ENCODE measurements around the gene IL10RA.

The IL10RA gene

DNA sequence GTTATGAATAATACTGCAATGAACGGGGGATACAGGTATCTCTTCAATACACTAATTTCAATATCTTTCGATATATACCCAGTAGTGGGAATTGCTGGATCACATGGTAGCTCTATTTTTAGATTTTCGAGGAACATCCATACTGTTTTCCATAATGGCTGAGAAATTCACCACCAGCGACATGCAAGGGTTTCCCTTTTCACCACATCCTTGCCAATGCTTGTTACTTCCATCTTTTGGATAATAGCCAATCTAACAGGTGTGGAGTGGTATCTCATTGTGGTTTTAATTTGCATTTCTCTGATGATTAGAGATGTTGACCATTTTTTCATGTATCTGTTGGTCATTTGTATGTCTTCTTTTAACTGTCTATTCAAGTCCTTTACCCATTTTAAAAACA lies 5.9 kb downstream of the IL10RA start:
- DNase-seq (ENCODE audit: low read depth in 2 of 2), result no peak

DNA sequence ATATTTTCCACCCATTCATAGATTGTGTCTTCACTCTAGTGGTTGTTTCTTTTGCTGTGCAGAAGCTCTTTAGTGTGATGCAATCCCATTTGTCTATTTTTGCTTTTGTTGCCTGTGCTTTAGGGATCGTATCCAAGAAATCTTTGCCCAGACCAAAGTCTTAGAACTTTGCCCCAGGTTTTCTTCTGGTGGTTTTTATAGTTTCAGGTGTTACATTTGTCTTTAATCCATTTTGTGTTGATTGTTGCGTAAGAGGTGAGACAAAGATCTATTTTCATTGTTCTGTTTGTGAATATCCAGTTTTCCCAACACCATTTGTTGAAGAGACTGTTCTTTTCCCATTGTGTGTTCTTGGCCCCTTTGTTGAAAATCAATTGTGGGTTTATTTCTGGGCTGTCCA lies 6.4 kb downstream of the IL10RA start:
- DNase-seq (ENCODE audit: low read depth in 2 of 2), result no peak

DNA sequence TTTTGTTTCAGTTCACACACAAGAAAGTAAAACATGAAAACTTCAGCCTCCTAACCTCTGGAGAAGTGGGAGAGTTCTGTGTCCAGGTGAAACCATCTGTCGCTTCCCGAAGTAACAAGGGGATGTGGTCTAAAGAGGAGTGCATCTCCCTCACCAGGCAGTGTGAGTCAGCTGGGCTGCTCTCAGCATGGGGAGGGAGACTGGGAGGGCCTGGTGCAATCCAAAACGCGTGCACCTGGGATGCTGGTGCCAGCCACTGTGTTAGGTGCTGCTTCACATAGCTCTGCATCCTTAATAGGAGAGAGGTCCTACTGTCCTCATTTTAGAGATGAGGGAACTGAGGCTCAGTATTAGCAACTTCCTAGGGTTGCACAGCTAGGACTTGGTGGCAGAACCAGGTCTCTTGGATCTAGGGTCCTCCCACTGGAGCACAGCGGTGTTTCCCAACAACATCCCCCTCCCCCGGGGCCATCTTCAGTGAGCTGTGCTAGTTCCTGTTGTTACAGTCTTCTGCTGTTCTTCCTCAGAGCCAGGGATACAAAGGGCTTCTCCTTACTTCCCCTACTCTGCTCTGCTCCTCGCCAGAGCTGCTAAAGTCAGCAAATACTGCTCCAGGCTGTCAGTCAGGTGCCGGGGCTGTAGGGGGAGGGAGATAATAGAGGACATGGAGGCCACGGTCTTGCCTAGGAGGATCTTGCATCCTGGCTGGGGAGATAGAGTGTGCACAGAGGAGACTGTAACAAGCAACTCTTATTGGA lies 8.0 kb downstream of the IL10RA start:
- no peak for DNase-seq (ENCODE audit: low read depth in 2 of 2)

DNA sequence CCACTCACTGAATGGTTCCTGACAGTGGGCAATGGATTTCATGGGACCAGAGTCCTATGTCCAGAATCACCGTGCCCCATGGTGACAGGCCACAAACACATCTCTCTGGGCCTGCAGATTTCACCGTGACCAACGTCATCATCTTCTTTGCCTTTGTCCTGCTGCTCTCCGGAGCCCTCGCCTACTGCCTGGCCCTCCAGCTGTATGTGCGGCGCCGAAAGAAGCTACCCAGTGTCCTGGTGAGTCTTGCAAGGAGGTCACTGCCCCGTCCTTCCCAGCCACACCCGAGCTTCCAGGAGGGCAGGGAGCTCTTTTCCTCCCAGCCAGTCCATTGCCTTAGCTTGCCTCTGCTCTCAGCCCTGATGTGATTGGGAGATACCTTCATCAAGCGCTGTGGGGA lies 9.3 kb downstream of the IL10RA start:
- no peak for DNase-seq (ENCODE audit: low read depth in 2 of 2)

DNA sequence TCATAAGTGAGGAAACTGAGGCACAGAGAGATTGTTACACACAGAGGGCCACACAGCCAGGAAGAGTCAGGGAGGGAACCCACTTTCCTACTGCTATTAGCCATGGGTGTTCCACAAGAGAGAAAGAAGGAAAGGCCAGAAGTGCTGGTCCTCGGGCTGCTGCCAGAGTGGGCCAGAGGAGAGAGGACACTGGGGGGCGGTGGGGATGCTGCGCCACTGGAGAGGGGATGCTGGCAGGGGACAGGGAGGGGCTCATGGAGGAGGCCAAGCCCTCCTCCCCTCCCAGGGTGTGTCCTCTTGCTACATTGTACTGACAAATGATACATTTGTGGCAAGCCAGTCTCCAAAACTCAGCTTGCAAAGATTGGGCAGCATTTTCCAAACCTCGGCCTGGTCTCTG lies 9.9 kb downstream of the IL10RA start:
- DNase-seq (ENCODE audit: low read depth in 2 of 2), result no peak

DNA sequence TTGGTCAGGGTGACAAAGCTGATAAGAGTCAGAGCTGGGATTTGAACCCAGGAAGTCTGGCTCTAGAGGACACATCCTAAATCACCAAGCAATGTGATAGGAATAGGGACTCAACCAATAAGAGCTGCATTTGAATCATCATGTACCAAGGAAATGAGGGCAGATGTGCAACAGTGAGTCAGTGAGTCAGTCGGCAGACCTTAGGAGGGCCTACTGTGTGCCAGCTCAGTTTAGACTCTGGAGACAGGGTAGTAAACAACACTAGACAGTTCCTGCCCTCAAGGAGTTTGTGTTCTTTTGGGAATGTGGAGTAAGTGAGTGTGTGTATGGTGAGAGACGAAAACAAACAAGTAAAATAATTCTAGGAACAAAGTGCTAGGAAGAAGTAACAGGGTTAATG lies 11.2 kb downstream of the IL10RA start:
- no peak for DNase-seq (ENCODE audit: low read depth in 2 of 2)

DNA sequence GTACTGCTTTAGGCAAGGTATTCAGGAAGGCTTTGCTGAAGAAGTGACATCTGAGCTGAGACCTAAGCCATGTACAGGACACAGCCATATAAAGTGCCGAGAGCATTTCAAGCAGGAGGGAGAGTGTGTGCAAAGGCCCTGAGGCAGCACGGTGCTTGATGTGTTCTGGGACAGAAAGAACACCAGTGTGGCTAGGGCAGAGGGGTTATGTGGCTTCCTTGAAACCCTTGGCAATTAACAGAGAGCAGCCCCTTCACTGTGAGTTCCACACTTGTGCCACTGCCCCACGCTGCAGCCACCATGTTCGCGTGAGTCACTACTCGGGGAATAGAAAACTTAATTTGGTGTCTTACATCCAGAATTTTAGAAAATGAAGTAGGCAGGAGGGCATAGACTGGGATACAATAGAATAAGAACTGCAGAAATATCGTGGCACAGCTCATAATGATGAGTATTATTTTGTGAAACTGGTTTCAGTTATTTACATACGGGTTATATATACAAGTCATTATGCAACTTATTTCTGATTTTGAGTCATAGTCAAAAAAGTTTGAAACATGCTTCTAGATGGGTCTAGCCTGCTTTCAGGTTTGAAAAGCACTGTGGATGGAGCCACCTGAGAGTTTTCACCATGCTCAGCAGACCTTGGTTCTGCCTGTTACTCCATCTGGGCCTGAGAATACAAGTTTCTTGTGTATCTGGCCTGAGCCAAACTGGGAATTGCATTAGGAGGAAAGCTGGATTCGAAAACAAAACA lies 11.8 kb downstream of the IL10RA start:
- no peak for DNase-seq (ENCODE audit: low read depth in 2 of 2)

DNA sequence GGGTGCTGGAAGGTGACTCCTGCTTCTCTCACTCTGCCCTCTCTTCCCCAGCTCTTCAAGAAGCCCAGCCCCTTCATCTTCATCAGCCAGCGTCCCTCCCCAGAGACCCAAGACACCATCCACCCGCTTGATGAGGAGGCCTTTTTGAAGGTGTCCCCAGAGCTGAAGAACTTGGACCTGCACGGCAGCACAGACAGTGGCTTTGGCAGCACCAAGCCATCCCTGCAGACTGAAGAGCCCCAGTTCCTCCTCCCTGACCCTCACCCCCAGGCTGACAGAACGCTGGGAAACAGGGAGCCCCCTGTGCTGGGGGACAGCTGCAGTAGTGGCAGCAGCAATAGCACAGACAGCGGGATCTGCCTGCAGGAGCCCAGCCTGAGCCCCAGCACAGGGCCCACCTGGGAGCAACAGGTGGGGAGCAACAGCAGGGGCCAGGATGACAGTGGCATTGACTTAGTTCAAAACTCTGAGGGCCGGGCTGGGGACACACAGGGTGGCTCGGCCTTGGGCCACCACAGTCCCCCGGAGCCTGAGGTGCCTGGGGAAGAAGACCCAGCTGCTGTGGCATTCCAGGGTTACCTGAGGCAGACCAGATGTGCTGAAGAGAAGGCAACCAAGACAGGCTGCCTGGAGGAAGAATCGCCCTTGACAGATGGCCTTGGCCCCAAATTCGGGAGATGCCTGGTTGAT lies 12.6 kb downstream of the IL10RA start:
- no peak for DNase-seq (ENCODE audit: low read depth in 2 of 2)

DNA sequence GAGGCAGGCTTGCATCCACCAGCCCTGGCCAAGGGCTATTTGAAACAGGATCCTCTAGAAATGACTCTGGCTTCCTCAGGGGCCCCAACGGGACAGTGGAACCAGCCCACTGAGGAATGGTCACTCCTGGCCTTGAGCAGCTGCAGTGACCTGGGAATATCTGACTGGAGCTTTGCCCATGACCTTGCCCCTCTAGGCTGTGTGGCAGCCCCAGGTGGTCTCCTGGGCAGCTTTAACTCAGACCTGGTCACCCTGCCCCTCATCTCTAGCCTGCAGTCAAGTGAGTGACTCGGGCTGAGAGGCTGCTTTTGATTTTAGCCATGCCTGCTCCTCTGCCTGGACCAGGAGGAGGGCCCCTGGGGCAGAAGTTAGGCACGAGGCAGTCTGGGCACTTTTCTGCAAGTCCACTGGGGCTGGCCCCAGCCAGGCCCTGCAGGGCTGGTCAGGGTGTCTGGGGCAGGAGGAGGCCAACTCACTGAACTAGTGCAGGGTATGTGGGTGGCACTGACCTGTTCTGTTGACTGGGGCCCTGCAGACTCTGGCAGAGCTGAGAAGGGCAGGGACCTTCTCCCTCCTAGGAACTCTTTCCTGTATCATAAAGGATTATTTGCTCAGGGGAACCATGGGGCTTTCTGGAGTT lies 13.3 kb downstream of the IL10RA start:
- no peak for DNase-seq (ENCODE audit: low read depth in 2 of 2)

DNA sequence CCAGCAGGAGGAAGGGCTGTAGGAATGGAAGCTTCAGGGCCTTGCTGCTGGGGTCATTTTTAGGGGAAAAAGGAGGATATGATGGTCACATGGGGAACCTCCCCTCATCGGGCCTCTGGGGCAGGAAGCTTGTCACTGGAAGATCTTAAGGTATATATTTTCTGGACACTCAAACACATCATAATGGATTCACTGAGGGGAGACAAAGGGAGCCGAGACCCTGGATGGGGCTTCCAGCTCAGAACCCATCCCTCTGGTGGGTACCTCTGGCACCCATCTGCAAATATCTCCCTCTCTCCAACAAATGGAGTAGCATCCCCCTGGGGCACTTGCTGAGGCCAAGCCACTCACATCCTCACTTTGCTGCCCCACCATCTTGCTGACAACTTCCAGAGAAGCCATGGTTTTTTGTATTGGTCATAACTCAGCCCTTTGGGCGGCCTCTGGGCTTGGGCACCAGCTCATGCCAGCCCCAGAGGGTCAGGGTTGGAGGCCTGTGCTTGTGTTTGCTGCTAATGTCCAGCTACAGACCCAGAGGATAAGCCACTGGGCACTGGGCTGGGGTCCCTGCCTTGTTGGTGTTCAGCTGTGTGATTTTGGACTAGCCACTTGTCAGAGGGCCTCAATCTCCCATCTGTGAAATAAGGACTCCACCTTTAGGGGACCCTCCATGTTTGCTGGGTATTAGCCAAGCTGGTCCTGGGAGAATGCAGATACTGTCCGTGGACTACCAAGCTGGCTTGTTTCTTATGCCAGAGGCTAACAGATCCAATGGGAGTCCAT lies 14.1 kb downstream of the IL10RA start:
- DNase-seq (ENCODE audit: low read depth in 2 of 2), result no peak

DNA sequence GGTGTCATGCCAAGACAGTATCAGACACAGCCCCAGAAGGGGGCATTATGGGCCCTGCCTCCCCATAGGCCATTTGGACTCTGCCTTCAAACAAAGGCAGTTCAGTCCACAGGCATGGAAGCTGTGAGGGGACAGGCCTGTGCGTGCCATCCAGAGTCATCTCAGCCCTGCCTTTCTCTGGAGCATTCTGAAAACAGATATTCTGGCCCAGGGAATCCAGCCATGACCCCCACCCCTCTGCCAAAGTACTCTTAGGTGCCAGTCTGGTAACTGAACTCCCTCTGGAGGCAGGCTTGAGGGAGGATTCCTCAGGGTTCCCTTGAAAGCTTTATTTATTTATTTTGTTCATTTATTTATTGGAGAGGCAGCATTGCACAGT lies 14.6 kb downstream of the IL10RA start:
- no peak for DNase-seq (ENCODE audit: low read depth in 2 of 2)

DNA sequence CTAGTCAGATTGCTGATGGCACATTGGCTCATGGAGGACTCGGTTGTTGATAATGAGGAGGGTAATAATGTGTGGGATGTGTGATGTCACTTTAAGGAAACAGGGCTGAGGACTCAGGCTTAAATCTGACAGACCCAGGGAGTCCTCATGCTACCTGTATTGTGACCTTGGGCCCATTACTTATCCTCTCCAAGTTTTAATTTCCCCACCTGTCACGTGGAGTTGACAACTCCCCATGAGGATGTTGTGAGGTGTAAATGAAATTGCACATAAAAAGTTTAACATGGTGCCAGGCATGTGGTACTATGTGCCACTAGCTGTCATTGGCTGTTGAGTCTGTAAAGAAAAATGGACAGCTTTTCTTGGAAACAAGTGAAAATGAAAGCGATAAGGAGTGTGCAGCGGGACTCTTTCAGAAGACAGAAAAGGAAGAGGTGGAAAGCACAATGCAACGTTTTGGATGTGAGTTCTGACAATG lies 15.3 kb downstream of the IL10RA start:
- DNase-seq (ENCODE audit: low read depth in 2 of 2), result no peak

DNA sequence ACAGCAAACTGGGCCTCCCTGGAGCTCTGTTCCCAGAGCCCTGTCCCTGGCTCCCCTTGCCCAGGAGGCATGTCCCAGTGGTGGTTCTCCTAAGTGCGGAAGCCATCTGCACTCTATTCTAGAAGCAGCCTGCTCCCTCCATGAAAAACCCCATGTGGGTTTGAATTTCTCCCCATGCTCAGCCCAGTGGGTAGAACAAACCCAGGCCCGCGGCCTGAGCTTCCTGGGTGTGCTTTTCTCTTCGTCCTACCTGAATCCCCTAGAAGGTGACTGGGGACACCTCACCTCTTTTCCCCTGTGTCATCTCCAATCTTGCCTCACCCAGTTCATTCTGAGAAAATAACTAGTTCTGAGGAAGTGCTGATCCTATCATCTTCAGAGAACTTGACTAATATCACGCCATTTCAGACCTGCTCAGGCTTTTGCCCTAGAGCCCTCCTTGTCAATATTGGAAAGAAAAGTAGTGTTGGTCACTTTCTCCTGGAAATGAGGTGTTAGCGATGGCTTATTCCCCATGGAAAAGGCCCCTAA lies 15.9 kb downstream of the IL10RA start:
- peak in 1 of 2 experiments; percentile 31 for DNase-seq (ENCODE audit: low read depth in 2 of 2)

DNA sequence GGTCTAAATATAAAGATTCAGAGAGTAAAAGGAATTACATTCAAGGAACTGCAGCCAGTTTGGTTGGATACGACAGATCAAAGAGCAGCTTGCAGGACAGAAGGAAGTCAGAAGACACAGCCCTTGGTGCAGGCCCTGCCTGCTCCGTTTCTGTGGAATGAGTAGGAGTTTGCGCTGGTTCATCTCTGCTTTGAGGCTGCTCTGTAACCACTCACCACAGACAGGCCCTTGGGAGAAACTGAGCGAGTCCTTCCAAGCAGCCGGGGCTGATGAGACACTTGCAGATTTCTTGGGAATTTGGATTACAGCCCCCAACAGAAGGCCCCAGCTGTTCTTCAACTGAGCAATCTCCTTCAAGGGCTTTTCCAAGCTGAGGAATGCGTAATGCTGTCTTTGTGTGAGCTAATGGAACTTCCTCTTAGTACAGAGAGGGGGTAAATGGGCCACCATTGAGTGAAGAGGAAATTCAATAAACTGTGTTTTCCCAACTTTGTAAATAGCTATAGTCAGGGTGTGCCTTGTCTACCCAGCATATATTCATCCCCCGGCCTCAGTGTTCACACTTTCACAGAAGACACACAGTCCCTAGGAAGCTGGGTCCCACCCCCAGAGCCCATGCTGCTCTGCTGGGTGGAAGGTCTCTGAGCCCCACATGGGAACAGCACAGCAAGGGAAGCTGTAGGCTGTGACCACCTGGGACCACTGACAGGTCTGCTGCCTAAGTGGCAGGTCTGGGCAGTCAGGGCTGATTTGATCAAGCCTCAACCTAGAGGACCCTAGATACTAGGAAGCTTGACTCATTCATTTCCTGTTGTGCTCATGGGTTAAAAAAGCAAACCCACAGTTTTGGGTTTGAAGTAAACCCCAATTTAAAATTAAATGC lies 16.6 kb downstream of the IL10RA start:
- DNase-seq (ENCODE audit: low read depth in 2 of 2), result peak in 1 of 2 experiments; percentile 66

DNA sequence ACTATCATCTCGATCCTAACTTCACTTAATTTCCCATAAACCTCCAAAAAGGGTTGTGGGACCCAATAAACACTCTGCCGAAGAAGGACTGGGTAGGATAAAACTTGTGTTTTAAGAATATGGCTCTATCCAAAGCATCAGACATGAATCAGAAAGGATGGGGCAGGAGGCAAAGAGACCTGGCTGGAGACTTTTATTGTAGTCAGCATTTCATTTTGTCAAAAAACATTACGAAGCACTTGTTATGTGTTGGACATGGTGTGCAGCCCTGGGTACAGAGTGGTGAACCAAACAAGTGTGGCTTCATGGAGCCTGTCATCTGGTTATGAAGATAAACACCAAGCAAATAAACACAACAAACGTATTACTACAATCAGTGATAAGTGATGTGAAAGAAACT lies 17.3 kb downstream of the IL10RA start:
- no peak for DNase-seq (ENCODE audit: low read depth in 2 of 2)

DNA sequence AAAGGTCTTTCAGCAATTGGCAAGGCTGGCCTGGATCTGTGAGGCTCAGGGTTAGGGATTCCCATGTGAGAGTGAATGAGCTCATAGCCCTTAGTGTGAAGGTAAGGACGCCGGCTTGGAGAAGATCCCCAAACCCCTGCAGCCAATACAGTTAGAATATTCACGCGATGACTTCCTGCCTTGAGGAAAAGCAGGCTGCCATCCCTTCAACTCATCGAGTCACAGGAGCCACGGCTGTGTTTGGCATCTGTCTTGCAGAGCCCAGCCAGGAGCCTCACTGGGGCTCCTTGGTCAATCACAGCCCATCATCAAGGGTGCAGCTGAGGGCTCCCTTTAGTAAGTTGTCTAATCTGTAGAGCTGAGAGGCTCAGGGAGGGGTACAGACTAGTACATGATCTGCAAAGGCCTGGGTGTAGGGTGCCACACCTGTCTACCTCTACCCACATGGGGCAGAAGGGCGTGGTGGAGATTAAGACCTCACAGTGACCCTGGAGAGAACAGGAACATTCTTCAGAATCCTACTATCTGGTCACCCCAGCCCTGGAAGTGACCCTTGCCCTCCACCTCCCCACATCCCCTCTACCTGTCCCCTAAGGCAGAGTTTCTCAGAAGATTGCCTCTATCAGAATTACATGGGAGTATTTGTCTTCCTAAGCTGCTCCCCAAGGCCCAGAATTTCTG lies 18.5 kb downstream of the IL10RA start:
- DNase-seq (ENCODE audit: low read depth in 2 of 2), result no peak

DNA sequence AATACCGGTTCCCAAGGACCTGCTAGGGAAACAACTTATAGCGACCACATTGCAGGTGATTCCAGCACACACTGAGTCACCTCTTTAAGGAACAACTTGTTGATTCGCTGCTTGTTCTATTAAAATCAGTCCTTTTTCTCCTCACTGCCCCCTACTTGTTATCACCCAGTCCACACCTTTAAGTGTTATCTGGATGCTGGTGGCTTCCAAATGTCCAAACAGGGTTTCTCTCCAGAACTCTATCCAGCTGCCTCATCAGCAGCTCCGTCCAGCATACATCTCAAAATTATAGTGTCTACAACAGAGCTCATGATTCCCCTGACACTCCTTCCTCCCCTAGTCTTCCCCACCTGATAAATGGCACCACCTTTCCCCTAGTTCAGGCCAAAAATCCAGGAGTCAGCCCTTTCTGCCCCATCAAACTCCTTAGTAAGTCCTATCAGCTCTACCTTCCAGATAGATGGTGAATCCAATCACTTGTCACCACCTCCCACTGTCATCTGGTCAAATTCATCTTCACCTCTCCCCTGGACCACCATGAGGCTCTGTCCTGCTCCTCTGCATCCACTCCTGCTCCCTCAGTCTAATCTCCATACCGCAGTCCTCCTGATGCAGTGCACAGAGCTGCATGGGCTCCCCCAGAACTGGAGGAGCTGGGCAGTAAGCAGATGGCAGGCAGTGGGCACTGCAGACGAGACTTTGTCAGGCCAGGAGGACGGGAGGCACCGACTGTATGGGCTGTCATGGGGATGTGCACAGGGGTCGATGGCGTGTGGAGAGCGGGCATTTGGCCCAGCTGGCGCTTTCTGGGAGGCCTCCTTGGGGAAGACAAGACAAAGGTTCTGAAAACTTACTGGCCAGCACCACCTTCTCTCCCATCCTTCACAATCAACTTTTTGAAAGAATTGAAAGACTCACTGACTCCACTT lies 19.3 kb downstream of the IL10RA start:
- DNase-seq (ENCODE audit: low read depth in 2 of 2), result no peak

DNA sequence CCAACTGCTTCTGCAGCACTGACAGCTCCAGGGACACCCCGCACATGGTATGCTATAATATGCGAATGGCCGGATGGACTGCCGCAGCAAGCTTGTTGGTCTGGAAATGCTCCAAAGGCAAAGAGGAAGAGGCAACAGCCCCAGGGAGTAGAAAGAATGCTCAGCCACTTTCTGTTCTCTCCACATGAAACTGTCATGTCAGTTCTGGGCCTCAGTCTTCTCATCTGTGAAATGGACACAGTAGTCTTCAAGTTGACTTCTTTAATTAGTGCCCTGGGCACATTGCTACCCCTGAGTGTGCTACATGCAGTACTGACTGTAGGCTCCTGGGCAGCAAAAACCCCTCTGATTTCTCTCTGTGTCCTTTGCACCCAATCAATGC lies 19.9 kb downstream of the IL10RA start:
- DNase-seq (ENCODE audit: low read depth in 2 of 2), result no peak
